NCI-H2081 treated with DMSO at 0.1 percent for 48 hours (cell line): ENCODE data around the gene HAGH.

Source experiments
- DNase-seq: peaks from one replicate; lab custom pipeline; 2025; lab: John Stamatoyannopoulos, UW

The HAGH gene

DNA sequence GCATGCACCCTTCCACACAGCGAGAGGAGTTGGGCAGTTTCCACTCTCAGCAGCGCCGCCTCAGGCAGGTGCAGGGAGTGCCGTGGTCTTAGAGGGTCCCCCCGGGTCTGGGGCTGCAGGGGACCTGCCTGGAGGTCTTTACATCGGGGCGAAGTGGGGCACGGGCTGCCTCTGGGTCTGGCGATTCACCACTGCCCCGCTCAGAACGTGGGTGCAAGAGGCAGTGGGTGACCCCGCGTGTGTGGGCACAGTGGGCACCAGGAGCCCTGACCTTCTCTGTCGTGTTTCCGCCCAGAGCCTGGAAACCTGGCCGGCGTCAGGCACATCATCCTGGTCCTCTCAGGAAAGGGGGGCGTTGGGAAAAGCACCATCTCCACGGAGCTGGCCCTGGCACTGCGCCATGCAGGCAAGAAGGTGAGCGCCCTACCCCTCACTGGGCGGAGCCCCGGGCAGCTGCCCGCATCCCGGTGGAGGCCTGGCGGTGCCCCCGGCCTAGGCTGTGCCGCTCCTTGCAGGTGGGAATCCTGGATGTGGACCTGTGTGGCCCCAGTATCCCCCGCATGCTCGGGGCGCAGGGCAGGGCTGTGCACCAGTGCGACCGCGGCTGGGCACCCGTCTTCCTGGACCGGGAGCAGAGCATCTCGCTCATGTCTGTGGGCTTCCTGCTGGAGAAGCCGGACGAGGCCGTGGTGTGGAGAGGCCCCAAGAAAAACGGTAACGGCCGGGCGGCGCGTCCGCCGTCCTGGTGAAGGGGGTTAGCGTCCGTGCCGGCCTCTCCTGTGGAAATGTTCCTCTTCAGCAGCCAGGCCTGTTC lies 40.2 kb downstream of the HAGH start:
- DNase-seq = no peak

DNA sequence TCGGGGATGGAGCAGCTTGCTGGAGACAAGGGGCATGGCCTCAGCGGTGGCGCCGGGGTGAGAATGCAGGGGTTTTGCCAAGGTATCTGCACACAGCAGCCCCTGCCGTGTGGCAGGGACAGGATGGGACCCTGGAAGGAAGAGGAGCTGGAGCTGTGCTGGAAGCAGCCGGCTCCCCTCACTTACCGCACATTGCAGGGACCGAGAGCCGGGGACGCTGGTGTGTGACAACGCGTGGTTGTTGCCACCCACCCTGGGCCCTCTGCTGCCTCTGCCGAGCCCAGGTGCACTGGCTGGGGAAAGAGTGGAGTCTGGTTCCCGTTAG lies 40.8 kb downstream of the HAGH start:
- DNase-seq = no peak

- no peak for DNase-seq
These were observed 41.4 kb downstream of the HAGH start for GRCh38 chr16:1784977-1785845.

- DNase-seq = peak; percentile 100
These were observed 44.0 kb downstream of the HAGH start, which contains the start of the genes NUBP2 and SPSB3 for GRCh38 chr16:1782408-1783264. Gene NUBP2, plus strand, starts transcription at chr16:1782960. Its CDS starts 61 bp downstream, at chr16:1783021. Gene SPSB3, minus strand, starts transcription at chr16:1782571. Its CDS starts 1,088 bp downstream, at chr16:1781483.

GRCh38 chr16:1781758-1782407 lies 44.7 kb downstream of the HAGH start:
- no peak for DNase-seq

GRCh38 chr16:1781254-1781653 lies 45.4 kb downstream of the HAGH start:
- no peak for DNase-seq

GRCh38 chr16:1780677-1781072 lies 46.0 kb downstream of the HAGH start:
- DNase-seq = no peak

- DNase-seq = no peak
These were observed 46.6 kb downstream of the HAGH start for GRCh38 chr16:1779741-1780676.

GRCh38 chr16:1779234-1779701 lies 47.4 kb downstream of the HAGH start:
- no peak for DNase-seq

DNA sequence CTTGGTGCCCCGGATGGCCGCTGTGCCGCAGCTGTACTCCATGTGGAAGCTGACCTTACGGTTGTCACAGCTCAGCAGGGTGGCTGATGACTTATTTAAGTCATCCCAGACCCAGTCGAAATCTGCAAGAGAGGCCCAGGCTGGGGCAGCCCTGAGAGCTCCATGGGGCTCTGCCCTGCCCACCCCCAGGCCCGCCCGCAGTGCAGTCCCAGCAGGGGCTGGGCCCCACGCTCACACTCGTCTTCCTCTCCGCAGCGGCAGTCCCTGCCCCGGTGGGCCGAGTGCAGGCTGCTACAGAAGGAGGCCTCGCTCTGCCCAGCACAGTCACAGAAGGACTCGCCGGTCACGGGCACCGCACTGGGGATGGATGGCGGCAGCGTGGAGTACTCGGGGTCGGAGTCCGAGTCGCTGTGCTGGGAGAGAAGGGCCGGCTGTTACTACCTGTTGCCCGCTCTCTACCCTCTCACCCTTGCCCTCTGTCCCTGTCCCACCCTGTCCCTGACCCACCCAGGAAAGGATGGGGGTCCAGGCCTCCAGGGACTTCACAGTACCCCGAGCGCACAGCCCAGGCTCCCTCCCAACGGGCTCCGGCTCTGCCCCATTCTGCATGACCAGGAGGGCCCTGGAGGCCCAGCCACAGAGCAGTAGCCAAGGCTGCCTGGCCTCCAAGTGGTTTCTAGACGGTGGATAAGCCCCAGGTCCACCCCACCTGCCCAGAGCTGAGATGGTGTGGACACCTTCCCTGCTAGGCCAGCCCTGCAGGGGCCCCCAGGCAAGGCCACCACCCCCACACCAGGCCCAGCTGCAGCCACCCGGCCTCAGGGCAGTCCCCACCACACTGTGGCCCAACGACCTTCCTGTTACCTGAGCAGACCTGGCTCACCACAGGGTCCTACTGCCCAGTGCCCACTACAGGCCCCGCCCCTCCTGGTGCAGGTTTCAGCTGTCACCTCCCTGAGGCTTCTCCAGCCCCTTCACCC lies 48.1 kb downstream of the HAGH start:
- no peak for DNase-seq

GRCh38 chr16:1777375-1778199 lies 49.0 kb downstream of the HAGH start:
- DNase-seq = no peak

GRCh38 chr16:1776991-1777374 lies 49.6 kb downstream of the HAGH start:
- no peak for DNase-seq

- DNase-seq = no peak
These were observed 50.0 kb downstream of the HAGH start for GRCh38 chr16:1776672-1776955.

DNA sequence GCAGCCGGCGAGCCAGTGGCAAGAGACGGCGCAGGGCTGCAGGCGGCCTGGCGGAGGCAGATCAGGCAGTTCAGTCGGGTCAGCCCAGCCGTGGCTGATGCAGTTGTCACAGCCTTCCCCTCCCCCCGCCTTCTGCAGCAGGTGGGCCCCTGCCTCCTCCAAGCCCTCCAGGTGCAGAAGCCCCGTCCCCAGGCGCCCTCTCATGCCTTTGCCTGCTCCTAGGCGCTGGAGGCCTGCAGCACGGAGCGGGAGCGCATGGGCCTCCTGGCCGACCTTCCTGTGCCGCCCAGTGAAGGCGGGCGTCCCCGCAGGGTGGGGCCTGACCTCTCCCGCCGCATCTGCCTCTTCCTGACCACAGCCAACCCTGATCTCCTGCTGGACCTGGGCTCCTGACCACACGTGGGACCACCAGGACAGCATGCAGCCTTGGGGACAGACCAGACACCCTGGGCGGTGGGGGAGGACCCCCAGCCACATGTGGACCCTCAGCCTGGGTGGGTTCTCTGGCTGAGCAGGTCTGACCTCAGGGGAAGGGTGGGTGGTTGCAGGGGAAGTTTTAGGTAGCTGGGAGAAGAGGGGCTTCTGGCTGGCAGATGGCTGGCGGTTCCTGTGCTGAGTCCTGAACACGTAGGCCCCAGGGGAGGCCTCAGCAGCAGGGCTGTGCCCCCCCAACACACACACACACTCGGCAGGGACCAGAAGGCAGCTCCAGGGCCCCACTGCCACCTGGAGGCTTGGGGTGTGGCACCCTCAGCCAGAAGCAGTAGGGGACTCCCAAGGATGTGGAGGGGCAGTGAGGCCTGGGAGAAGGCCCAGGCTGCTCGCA lies 50.6 kb downstream of the HAGH start:
- DNase-seq = no peak

DNA sequence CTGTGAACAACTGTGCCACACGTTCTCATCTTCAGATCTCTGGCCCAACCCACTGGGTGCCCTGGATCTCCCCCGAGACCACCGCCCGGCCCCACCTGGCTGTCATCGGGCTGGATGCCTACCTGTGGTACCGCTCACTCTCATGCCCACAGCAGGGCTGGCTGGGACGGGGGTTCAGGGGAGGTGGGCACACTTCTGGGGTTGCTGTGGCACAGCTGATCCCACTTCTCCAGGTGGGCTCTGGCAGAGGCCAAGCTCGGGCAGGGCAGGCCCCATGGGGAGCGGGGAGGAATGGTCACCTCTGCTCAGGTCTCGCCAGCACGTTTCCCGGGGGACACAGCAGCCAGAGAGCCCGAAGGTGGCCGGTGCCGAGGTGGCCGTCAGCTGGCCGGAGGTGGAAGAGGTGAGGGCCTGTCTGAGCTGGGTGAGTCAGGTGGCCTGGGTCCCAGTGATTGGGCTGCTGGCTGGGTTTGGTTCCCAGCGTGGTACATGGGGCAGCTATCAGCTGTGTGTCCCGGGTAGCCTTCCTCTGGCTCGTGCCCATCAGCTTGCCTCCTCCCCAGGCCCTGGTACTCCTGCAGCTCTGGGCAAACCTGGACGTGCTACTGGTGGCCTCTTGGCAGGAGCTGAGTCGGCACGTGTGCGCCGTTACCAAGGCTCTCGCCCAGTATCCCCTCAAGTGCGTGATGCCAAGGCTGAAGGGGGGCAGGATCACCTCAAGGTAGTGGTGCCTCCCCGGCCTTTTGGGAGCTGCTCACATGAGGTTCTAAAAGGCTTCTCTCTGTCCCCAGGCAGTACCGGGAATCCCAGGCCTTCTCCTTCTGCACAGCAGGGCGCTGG lies 51.4 kb downstream of the HAGH start:
- DNase-seq = no peak

DNA sequence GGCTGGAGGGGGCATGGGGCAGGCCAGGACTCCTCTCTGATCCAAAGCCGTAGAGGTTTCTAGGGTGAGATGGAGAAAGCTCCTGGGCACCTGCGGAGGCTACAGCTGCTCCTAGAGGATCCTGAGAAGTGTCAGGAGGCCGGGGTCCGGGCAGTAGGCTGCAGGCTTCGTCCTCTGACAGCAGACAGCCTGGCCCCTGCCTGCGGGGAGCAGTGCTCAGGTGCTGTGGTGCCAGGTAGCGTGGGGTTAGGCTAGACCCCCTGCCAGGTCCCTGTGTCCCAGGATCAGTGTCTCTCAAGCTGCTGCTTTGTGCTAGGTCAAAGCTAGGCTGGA lies 52.2 kb downstream of the HAGH start:
- DNase-seq = no peak
